ENCODE measurements around the gene NDC80. TPM values are rescaled to one million over a fixed set of nuclear protein-coding genes. Genes with fewer than 3 reads are reported as not detected.

NDC80 gene
- total and polyA plus RNA-seq, 9 of the 15 experiments (the other 6 are each of a cell fraction or from before 2014, with no cell fraction given): 65.2 to 97.9 (median 83.3) TPM

GRCh38 chr18:2570772-2571199, 571 bp upstream of the NDC80 start (continued):
- TF ChIP-seq, protein P1, sequence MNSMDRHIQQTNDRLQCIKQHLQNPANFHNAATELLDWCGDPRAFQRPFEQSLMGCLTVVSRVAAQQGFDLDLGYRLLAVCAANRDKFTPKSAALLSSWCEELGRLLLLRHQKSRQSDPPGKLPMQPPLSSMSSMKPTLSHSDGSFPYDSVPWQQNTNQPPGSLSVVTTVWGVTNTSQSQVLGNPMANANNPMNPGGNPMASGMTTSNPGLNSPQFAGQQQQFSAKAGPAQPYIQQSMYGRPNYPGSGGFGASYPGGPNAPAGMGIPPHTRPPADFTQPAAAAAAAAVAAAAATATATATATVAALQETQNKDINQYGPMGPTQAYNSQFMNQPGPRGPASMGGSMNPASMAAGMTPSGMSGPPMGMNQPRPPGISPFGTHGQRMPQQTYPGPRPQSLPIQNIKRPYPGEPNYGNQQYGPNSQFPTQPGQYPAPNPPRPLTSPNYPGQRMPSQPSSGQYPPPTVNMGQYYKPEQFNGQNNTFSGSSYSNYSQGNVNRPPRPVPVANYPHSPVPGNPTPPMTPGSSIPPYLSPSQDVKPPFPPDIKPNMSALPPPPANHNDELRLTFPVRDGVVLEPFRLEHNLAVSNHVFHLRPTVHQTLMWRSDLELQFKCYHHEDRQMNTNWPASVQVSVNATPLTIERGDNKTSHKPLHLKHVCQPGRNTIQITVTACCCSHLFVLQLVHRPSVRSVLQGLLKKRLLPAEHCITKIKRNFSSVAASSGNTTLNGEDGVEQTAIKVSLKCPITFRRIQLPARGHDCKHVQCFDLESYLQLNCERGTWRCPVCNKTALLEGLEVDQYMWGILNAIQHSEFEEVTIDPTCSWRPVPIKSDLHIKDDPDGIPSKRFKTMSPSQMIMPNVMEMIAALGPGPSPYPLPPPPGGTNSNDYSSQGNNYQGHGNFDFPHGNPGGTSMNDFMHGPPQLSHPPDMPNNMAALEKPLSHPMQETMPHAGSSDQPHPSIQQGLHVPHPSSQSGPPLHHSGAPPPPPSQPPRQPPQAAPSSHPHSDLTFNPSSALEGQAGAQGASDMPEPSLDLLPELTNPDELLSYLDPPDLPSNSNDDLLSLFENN (IDR thresholded peaks at IDR 0.05; ENCODE audit: low read depth in 2 of 2, low read length in 2 of 2): 0 out of 4 replicates have a peak, but pooled peaks of 1 of the 2 experiments have one; percentile 4
- TF ChIP-seq SIN3A (IDR thresholded peaks at IDR 0.05; ENCODE audit: borderline replicate concordance in 2 of 2, control insufficient read depth in 1 of 2, low read depth in 2 of 2, low read length in 2 of 2) (0 out of 4 replicates have a peak, but pooled peaks of 1 of the 2 experiments have one; percentile 23), POLR2G (IDR thresholded peaks at IDR 0.05; ENCODE audit: low read depth, low read length) (peak; percentile 50; the same call in 1 of the 2 replicates), FOXK2 (conservative IDR thresholded peaks at IDR 0.05 in 1 of 2, IDR thresholded peaks at IDR 0.05 in 1 of 2; ENCODE audit: low read depth in 2 of 2) (peak in 1 of 2 experiments; percentile 73; a peak in 1 of 4 replicates), TAF1 (IDR thresholded peaks at IDR 0.05; ENCODE audit: control insufficient read depth, extremely low read depth, insufficient read depth, low read length, severe bottlenecking) (peak; percentile 71), PHTF2 (CRISPR knock-in tag; IDR thresholded peaks at IDR 0.05) (no peak), NFE2 (IDR thresholded peaks at IDR 0.05; ENCODE audit: low read depth) (no peak), POU5F1 (IDR thresholded peaks at IDR 0.05; ENCODE audit: borderline replicate concordance, low read depth, low read length, partially characterized antibody) (no peak), ZBTB26 (CRISPR knock-in tag; IDR thresholded peaks at IDR 0.05) (0 out of 2 replicates have a peak, but pooled peaks have one; percentile 31), FOXJ3 (CRISPR knock-in tag; IDR thresholded peaks at IDR 0.05) (no peak), ZNF316 (IDR thresholded peaks at IDR 0.05) (no peak), ZNF589 (CRISPR knock-in tag; IDR thresholded peaks at IDR 0.05; ENCODE audit: low read depth) (no peak), CBFA2T2 (conservative IDR thresholded peaks at IDR 0.05) (no peak), MEF2A (IDR thresholded peaks at IDR 0.05; ENCODE audit: control insufficient read depth, low read depth, low read length) (no peak), ZNF274 (IDR thresholded peaks at IDR 0.05; ENCODE audit: borderline replicate concordance, low read depth, low read length) (no peak), DIDO1 (tag; IDR thresholded peaks at IDR 0.05; ENCODE audit: low read depth) (no peak)
- TF ChIP-seq, protein P2, sequence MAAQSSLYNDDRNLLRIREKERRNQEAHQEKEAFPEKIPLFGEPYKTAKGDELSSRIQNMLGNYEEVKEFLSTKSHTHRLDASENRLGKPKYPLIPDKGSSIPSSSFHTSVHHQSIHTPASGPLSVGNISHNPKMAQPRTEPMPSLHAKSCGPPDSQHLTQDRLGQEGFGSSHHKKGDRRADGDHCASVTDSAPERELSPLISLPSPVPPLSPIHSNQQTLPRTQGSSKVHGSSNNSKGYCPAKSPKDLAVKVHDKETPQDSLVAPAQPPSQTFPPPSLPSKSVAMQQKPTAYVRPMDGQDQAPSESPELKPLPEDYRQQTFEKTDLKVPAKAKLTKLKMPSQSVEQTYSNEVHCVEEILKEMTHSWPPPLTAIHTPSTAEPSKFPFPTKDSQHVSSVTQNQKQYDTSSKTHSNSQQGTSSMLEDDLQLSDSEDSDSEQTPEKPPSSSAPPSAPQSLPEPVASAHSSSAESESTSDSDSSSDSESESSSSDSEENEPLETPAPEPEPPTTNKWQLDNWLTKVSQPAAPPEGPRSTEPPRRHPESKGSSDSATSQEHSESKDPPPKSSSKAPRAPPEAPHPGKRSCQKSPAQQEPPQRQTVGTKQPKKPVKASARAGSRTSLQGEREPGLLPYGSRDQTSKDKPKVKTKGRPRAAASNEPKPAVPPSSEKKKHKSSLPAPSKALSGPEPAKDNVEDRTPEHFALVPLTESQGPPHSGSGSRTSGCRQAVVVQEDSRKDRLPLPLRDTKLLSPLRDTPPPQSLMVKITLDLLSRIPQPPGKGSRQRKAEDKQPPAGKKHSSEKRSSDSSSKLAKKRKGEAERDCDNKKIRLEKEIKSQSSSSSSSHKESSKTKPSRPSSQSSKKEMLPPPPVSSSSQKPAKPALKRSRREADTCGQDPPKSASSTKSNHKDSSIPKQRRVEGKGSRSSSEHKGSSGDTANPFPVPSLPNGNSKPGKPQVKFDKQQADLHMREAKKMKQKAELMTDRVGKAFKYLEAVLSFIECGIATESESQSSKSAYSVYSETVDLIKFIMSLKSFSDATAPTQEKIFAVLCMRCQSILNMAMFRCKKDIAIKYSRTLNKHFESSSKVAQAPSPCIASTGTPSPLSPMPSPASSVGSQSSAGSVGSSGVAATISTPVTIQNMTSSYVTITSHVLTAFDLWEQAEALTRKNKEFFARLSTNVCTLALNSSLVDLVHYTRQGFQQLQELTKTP (IDR thresholded peaks at IDR 0.05; ENCODE audit: low read depth in 1 of 2, partially characterized antibody in 2 of 2): peak in 1 of 2 experiments; percentile 81

Measured in K562 (cell line).